DMS53 (cell line): ENCODE results near the gene ZDHHC8.

ENCODE experiments used
- DNase-seq: peaks from one replicate; lab custom pipeline; 2025; lab: John Stamatoyannopoulos, UW

ZDHHC8 gene

DNA sequence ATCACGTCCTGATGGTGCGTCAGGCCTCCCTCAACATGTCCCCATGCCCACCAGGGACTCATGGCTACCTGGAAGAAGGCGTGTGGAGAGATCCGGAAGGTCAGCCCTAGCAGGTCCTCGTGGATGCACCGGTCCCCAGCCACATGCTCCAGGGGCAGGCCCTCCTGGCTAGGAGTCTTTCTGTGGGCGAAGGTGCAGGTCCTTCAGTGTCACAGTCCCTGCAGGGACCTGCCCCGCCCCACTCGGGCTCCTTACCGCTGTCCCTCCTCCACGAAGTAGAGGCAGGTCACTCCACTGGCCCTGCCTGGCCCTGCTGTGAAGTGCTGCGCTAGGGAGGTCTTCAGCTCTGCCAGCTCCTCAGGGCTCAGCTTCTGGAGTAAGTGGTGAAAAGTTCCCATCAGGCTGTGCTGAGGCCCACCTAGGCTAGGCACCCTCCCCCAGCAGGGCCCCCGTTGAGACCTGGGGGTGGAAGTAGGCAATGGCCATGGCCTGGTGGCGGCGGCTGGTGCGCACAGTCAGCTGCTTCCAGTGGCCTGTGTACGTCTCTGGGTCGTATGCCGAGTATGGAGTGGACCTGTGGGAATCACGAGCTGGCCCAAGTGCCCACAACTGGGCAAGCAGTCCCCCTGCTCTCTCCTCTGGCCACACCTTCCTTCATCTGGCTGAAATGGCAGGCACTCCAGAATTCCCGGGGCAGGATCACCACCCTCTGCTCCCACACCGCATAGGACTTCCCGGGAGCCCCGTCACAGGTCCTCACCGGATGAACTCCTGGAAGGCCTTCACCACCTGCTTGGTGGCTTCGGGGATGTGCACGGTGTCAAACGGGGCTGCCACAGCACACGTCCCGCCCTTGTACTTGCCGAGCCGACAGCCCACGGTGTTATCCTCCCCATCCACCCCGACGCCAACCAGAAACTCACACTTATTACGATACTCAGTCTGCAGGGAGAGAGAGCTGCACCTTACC is 16.8 kb upstream of the ZDHHC8 start:
- DNase-seq: no peak

DNA sequence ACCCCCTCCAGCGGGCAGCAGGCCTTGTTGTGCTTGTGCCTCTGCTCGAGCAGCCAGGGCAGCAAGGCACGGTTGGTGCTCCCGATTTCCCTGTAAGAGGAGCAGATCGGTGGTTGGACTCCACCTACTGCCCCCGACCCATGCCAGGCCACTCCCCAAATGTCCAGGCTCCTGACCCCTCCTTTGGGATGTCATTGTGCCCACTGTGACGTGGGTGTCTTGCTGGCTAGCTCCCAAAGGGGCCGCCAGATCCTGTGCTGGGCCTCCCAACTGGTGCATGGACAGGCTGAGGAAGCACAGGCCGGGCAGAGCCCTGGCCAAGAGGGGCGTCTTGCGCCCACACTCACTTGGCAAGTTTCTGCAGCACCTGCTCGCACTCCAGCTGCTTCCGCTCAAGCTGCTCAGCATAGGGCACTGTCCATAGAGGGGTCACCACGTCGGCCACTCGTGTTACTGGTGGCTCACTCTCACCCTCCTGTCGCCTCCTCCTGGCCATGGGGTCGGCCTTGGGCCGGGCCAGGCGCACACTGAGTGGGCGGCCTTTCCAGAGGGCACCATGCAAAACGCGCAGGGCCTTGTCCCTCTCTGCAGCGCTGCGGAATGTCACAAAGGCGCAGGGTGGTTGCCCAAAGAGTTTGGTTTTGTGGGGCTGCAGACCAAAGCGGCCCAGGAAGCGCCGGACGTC is 15.8 kb upstream of the ZDHHC8 start, which contains the start of gene RANBP1:
RANBP1 (plus strand) TSS at position 414 of the 685 bp plus-strand sequence; CDS start at position 495, 81 bp downstream.
- no peak for DNase-seq

DNA sequence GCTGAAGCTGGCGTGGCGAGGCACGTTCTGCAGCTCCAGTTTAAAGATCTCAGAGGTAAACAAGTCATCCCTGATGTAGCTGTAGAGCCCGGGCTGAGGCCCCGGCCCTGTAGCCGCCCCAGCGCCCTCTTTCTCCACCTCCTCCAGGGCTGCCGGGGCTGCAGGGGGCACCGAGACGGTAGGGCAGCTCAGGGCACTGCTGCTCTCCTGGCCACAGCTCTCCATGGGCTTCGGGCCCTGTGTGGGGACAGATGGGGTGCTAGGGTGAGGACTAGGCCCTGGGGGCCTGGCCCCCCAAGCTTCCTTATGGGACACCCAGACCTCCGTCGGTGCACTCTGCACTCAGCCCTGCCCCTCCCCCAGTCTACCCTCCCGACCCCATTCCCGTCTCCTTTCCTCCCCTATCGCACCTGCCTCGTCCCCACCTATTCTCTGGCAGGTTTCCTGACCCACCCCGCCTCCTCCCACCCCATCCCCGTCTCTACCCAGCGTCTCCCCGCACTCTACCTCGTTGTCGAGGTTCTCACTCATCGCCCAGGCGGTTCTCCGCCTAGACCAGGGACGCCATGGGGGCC is 15.1 kb upstream of the ZDHHC8 start:
- DNase-seq: no peak

DNA sequence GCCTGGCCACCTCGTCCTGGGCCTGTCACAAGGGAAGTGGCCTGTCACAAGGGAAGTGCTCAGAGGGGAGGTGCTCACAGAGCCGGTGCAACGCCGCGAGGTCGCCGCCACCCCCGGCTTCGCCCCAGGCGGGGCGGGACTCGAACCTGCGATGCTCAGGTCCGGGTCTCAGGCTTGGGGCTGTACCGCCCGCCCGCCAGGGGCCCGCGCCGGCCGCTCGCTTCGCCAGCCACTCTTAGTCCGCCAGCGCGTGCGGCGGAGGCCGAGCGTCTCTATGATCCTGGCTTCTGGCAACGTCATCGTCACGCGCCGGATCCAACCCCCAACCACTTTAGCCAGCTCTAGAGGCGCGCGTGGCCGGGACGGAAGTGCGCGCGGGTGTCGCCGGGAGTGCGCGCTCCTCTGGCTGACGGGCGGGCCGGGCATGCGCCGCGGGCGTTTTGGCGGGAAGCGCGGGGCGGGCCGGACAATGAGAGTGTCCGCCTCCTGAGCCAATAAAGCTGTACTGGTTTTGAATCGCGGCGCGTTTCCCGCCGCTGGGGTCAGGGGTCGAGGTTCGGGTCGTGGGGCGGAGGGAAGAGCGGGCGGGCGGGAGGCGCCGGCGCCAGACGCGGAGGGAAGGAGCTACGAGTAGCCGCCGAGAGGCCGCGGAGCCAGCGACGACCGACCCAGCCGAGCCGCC is 14.5 kb upstream of the ZDHHC8 start, which contains the start of gene TRMT2A:
TRMT2A (minus strand) TSS at position 276 of the 682 bp plus-strand sequence. CDS start 320 bp downstream, outside the sequence.
- peak; percentile 93 for DNase-seq

DNA sequence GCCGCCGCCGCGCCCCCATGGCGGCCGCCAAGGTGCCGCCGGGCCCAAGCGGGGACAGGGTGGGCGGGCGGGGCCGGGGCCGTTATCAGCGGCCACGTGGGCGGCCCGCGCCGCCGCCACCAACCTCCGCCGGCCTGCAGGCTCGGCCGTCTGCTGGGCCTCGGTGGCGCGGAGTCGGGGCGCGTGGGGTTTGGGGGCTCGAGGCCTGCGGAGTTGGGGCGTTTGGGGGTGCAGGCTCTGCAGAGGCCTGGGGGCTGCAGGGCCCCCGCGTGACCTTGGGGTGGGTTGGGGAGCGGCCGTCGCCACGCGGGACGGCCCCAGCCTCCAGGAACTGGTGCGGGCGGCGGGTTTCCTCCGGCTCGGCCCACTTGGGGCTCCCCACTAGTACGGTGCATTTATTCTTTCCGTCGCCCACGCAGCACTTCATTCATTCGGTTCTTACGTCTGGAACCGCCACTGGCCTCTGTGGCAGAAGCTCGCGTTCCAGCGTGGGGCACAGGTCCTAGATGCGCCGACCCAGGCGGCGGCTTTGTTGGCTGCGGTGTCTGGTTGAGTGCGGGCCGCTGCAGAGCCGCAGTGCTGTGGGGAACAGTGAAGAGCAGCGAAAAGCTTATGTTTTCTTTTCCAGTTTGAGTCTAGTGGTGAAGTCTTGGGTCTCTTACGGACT is 13.8 kb upstream of the ZDHHC8 start:
- peak; percentile 34 for DNase-seq

DNA sequence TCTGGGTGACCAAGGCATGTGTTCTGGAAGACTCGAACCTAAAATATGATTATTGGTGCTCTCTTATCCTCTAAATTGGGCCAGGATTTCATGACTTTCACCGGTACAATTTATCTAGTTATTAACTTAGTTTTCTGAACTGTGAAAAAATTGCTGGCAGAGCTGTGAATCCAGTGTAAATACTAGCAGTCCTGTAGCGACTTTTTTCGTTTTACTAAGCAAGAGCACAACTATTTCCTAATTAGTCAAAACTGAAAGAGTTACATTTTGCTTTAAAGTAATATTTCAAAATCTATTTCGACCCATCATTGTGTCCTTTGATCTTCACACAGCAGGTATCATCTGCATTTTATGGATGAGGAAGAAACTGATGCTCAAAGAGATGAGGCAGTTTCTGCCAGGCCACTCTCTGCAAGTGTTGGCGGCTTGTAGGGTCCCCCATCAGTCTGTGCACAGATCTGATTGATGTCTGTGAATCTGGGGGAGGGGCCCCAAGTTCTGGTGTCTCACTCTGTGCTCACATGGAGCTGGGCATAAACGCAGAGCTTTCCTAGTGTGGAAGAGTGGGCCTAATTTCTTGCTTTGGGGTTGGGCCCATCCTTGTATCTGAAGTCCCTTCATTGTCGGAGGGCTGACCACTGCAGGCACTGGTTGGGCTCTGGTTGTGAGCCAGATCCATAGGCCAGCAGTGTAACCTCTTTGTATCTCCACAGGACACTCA is 13.1 kb upstream of the ZDHHC8 start:
- DNase-seq: no peak

DNA sequence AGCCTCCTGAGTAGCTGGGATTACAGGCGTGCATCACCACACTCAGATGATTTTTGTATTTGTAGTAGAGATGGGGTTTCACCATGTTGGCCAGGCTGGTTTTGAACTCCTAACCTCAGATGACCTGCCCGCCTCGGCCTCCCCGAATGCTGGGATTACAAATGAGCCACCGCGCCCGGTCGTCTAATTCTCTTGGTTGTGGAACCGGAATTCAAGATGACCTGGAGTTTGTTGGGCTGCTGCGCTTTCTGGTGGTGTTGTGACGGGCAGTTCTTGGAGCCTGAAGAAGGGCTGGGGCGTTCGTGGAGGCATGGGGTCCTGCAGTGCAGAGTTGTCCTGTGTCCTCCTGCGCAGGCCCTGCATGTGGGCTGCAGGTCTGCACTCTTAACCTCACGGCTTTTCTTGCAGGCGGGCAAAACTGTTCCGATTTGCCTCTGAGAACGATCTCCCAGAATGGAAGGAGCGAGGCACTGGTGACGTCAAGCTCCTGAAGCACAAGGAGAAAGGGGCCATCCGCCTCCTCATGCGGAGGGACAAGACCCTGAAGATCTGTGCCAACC is 9.7 kb upstream of the ZDHHC8 start:
- DNase-seq: no peak

DNA sequence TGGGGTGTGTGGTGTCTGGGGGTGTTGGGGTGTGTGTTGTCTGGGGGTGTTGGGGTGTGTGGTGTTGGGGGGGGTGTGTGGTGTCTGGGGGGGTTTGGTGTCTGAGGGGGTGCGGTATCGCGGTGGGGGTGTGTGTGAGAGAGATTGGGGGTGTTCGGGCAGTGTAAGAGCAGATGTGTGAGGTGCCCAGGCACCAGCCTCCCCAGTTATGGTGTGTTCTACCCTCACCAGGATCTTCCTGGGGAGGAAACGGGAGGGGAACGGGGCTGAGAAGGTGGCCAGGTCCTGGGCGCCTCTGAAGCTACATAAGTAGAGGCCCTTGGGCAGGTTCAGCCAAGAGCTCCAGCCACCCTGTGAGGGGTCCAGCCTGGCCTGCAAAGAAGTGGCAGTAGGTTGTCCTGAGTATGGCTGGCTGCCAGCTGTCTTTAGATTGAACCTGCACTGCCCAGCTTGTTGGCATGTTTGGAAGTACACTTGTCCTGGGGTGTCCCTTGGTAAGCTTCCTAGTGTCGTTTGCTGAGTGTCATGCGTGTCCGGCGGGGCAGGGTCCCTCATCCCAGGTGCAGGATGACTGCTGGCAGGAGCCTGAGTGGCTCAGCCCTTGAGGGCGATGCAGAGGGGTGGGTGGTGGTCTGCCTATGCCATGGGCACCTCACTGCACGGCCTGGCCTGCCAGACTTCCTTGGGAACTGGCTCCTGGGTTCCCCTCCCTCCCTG is 8.1 kb upstream of the ZDHHC8 start:
- DNase-seq: no peak

DNA sequence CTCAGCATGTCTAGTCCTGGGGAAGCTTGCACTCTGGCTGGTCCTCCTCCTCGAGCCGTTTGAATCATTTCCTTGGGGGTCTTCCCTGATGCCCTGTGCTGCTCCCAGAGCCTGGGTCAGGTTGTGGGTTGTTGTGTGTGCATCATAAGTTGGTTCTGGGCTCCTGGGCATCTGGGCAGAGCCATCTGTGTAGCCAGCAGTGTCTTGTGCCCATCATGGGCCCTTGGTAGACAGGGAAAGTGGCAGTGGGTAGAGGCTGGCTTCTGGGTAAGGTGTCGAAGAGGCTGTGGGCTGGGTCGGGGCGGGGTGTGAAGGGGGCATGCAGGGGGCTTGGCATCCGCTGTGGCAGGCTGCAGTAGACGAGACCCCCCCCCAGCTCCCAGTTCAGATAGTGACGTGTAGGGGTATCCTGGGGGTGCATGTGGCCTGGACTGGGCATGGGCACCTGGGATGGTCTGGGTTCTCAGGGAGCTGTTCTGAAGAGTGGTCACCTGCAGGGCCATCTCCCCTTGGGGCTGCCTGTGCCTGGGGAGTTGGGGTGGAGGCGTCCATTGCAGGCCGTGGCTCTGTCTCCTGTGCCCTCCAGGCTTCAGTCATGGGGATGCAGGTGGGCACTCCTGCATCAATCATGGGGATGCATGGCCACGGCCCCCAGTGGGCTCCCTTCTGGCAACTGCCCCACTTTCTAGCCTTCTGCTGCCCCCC is 7.4 kb upstream of the ZDHHC8 start:
- no peak for DNase-seq

DNA sequence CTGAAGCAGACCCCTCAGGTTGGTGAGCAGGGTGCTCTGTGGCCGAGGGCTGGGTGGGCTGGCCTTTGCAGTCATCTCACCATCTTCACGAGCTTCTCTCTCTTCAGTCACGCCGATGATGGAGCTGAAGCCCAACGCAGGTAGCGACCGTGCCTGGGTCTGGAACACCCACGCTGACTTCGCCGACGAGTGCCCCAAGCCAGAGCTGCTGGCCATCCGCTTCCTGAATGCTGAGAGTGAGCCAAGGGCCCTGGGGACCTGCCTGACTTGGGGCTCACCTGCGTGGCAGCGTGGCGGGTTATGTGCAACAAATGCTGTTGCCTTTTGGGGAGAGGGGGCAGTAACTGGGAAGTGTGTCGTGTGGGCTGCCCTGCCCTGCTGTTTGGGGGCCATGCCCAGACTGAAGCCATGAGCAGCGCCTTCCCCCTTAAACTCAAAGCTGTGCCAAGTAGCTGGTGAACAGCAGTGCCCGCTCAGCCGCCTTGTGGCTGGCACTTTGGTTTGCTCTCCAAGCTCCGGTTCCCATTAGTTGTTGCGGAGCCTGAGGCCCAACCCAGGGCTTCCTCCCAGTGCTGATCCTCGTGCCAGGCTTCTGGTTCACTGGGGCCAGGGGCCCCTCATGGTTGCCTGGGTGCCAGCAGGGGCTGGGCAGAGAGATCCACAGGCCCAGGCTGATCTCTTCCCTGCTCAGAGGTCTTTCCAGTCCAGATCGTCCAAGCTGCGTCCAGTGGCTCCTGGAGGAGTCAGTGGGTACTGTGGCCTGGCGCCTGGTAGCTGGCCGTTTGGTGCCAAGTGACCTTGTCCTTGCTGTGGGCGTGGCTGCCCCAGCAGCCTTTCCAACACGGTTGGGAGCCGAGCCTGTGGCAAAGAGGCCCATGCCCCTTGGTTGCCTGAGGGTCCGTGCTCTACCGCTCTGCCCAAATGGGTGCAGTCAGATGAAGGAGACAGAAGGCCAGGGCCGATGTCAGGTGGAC is 6.1 kb upstream of the ZDHHC8 start:
- DNase-seq: no peak

DNA sequence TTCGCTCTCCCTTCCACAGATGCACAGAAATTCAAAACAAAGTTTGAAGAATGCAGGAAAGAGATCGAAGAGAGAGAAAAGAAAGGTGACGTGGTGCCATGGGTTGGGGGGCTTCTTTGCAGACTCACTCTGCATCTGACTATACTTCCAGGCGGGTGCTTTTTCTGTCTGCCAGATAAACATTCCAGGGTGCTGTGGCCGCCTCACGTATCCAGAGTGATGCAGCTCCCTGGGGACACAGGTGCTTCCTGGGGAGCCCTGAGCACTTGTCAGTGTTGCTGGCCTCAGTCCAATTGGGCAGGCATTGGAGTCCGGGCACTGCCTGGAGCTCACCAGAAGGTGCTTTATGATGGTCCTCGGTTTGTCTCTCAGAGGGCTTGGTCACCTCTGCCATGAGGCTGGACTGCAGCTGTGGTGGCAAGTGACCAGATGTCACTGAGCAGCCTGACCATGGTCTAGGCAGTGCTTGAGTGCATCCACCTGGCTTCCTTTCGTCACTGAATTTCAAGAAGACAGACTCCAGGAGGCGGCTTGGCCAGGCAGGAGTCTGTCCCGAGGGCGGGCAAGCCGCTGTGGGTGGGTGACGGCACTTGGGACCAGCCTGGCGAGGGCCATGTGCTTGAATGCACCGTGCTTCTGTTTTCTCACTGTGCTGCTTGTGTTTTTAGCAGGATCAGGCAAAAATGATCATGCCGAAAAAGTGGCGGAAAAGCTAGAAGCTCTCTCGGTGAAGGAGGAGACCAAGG is 5.1 kb upstream of the ZDHHC8 start:
- DNase-seq: no peak

DNA sequence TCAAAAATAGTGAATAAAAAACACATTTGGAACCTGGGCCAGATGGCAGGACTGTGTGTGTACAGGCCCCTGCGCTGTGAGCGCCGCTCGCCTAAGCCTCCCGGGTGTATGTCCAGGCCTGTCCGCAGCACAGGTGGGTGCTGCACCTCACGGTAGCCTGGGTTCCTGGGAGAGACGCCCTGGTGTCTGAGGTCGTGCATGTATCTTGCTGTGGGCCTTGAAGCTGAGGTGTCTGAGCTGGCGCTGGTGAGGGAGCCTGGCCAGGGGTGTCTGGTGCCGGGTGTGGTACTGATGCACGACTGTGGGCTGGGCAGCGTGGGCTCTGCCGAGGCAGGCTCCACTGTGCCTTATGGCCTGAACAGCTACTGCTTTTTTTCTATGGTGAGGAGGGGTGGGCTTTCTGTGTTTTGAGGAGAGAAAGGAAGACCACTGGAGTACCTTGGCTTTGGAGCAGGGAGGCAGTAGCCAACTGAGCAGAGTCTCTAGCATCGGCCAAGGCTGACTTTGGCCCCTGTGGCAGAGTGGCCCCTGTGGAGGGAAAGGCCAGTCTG is 4.2 kb upstream of the ZDHHC8 start:
- no peak for DNase-seq

DNA sequence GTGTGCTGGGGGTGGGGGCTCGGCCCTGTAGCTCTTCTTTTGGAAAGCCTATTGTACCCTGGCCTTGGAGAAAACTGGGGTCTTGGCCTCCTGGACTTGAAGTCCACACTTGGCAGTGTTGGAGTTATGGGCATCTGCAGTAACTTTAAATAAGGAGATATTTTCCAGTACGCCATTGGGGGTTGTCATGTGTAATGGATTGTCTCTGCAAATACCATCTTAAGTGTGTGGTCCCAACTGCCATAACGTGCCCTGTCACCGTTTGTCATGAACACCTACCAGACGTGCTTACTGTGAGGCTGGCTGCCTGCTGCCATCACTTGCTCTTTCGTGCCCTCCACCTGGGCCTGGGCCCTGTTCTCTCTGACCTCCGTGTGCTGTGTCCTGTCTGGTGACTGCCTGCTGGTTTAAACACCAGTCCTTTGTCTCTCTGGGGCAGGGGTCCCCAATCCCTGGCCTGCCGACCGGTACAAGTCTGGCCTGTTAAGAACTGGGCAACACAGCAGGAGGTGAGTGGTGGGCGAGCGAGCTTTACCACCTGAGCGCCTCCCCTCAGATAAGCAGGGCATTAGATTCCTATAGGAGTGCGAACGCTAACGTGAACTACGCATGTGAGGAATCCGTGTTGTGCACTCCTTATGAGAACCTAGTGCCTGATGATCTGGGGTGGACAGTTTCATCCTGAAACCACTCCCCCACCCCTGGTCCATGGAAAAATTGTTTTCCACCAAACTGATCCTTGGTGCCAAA is 3.6 kb upstream of the ZDHHC8 start:
- no peak for DNase-seq

DNA sequence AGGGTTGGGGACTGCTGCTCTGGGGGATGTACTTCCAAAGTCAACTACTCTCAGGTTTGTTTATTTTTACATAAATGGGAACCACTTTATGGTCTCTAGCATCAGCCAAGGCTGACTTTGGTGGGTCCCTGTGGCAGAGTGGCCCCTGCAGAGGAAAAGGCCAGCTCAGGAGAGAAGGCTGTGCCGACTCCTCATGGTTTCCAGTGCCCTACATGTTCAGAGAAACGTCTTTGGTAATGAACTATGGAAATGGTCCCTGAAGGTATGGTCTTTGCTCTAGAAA is 3.0 kb upstream of the ZDHHC8 start:
- DNase-seq: no peak

DNA sequence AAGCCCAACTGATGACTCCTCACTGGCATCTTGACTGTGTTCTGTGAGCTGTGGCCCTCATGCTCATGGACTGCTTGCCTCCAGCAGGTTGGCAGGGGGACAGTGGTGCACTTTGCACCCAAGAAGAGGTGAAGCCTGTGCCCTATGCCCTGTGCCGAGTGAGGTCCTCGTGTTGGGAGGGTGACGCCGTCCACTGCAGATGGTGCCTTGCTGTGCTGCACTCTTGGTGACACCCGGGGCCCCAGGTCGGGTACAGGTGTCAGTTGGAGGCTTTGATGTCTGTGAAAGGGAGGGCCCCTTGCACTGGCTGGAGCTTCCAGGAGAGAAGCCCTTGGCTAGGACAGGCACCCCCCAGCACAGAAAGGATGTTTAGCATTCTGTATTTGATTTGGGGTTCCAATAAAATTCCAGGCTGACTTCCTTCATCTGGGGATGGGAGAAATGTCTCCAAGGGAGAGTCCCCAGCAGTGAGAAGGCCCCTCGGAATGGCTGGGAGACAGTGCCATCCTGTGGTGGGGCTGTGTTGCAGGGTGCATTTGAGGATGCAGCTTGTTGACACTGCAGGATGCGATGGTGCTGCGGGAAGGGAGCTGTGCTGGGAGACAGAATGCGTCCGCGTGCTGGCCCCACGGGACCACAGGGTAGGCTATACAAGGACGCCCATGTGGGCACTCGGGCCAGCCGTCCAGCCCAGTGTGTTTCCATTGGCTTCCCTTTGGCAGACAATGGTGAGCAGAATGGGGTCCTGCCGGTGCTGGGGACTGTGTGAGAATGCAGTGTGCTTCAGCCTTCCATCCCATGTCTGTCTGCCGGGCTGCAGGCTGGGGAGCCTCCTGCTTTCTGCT is 2.5 kb upstream of the ZDHHC8 start:
- peak; percentile 60 for DNase-seq

DNA sequence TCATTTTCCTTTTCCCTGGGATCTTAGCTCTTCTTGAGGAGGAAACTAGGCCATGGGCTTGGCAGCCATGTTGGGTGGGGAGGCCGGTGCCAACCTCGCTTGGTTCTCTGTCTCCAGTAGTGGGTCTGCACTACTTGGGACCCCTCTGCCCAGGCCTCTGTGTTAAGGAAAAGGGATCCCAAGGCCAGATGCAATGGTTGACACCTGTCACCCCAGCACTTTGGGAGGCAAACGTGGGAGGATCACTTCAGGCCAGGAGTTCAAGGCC is 1.9 kb upstream of the ZDHHC8 start:
- DNase-seq: no peak
